BJ (cell line): ENCODE data around the gene SLC41A3. TPM values are rescaled to one million over a fixed set of nuclear protein-coding genes. Genes with fewer than 3 reads are reported as not detected.

ENCODE experiments used
- CTCF ChIA-PET: fragments of 350-600 bp; formaldehyde crosslinking; extraction: SDS; loops from one replicate; lab custom pipeline; 2021; ENCODE audit warnings: antibody characterized with exemption, inconsistent platforms; lab: Yijun Ruan, JAX
- POLR2A ChIA-PET: fragments of 300-600 bp; sonication (Branson Sonifier 250); formaldehyde crosslinking; extraction: SDS; loops from one replicate; lab custom pipeline; 2021; ENCODE audit warnings: antibody characterized with exemption; lab: Charles Lee
- DNase-seq: peaks from one replicate; pipeline ENCODE4 v3.0.0-alpha.2; 2011; ENCODE audit warnings: low read depth
- H3K27me3 ChIP-seq: 2 replicates; pipeline ENCODE4 v1.6.0; 2011; ENCODE audit warnings: low read length; ENCODE audit not compliant: control insufficient read depth, insufficient read depth
- H3K36me3 ChIP-seq: 2 replicates; pipeline ENCODE4 v1.5.1; 2011; ENCODE audit warnings: low read length; ENCODE audit not compliant: control insufficient read depth, insufficient read depth
- H3K4me3 ChIP-seq: 2 replicates; pipeline ENCODE4 v1.5.1; 2011; ENCODE audit warnings: low read depth, mild to moderate bottlenecking, control low read depth, low read length
- CTCF ChIP-seq: IDR thresholded peaks from 2 replicates; pipeline ENCODE4 v1.5.1; 2011; ENCODE audit warnings: low read depth, mild to moderate bottlenecking, control low read depth, inconsistent platforms, low read length, moderate library complexity; ENCODE audit not compliant: insufficient read depth
- polyA plus RNA-seq: library from polyadenylated mRNA; depleted of rRNA; stranded (reverse); fragments of >200 nt; gene quantifications from 2 replicates; pipeline ENCODE4 v1.2.3, GENCODE V29; 2011

SLC41A3 gene
- polyA plus RNA-seq, 1 experiment = 70.8 TPM

- POLR2A ChIA-PET = no interaction called here
- no peak for DNase-seq
- TF ChIP-seq CTCF = no peak
- Histone ChIP-seq H3K4me3 (no peak overlapping the region), H3K36me3 (no peaks in the 10 kb centered on the region), H3K27me3 (peaks cover 9% of the 10 kb centered on the region)
- CTCF ChIA-PET = no interaction called here
These were observed 44.0 kb upstream of the SLC41A3 start for GRCh38 chr3:126127904-126128303.

- ChIA-PET POLR2A (no interaction called here), CTCF (no interaction called here)
- TF ChIP-seq CTCF = no peak
- Histone ChIP-seq H3K36me3 (no peaks in the 10 kb centered on the region), H3K4me3 (no peak overlapping the region), H3K27me3 (peaks cover 9% of the 10 kb centered on the region)
- no peak for DNase-seq
These were observed 43.5 kb upstream of the SLC41A3 start for GRCh38 chr3:126127452-126127851.

GRCh38 chr3:126126811-126127431 is 43.0 kb upstream of the SLC41A3 start:
- Histone ChIP-seq H3K27me3 (peaks cover 6% of the 10 kb centered on the region), H3K4me3 (no peak overlapping the region), H3K36me3 (no peaks in the 10 kb centered on the region)
- DNase-seq = no peak
- CTCF ChIA-PET = interaction anchor here (0.6 kb wide), 1 partner anchor 13 kb away, joined by 3 read pairs; no protein-coding TSS in a partner anchor
- no peak for TF ChIP-seq CTCF
- POLR2A ChIA-PET = no interaction called here

GRCh38 chr3:126126286-126126685 is 42.4 kb upstream of the SLC41A3 start:
- CTCF ChIA-PET = interaction anchor here (0.6 to 3.3 kb wide), 2 partner anchors 8 to 14 kb away, joined by 3 to 18 read pairs; no protein-coding TSS in a partner anchor
- no peak for TF ChIP-seq CTCF
- POLR2A ChIA-PET = no interaction called here
- peaks cover 4% of the 10 kb centered on the region for H3K27me3 ChIP-seq
- no peaks in the 10 kb centered on the region for H3K36me3 ChIP-seq
- H3K4me3 ChIP-seq = no peak overlapping the region
- DNase-seq = no peak

- no peak for TF ChIP-seq CTCF
These were observed 41.9 kb upstream of the SLC41A3 start for GRCh38 chr3:126125781-126126251.

More at GRCh38 chr3:126125781-126126251, 41.9 kb upstream of the SLC41A3 start:
- peaks cover 7% of the 10 kb centered on the region for H3K27me3 ChIP-seq
- no peak for DNase-seq
- H3K36me3 ChIP-seq = no peaks in the 10 kb centered on the region
- ChIA-PET POLR2A (no interaction called here), CTCF (interaction anchor here (3.3 kb wide), 1 partner anchor 8 kb away, joined by 18 read pairs; no protein-coding TSS in a partner anchor)
- H3K4me3 ChIP-seq = no peak overlapping the region
